Nephron (organoid): ENCODE measurements around the gene PDLIM5.
A peak's percentile ranks its signal among the peaks of the same experiment; 100 is the strongest.

Experiments
- H3K27ac Mint-ChIP-seq, 3 experiments: 2 replicates each; pipeline ENCODE4 v1.8.0; 2020; ENCODE audit warnings: mixed read lengths in 3 of 3, mild to moderate bottlenecking in 2 of 3, moderate library complexity in 1 of 3
- H3K27me3 Mint-ChIP-seq: 2 replicates; pipeline ENCODE4 v1.8.0; 2021; ENCODE audit warnings: low read depth, mild to moderate bottlenecking, moderate library complexity, mixed read lengths
- H3K36me3 Mint-ChIP-seq: 2 replicates; pipeline ENCODE4 v1.8.0; 2020; ENCODE audit warnings: low read depth, mixed read lengths
- H3K4me1 Mint-ChIP-seq: 2 replicates; pipeline ENCODE4 v1.8.0; 2020; ENCODE audit warnings: mixed read lengths
- H3K4me3 Mint-ChIP-seq, 3 experiments: 2 replicates each; pipeline ENCODE4 v1.8.0; 2020; ENCODE audit warnings: mild to moderate bottlenecking in 3 of 3, mixed read lengths in 3 of 3, moderate library complexity in 2 of 3
- H3K9me3 Mint-ChIP-seq: 2 replicates; pipeline ENCODE4 v1.8.0; 2020; ENCODE audit warnings: mixed read lengths
- CTCF ChIP-seq, 3 experiments: fragments of 200-600 bp; sonication (generic); IDR thresholded peaks; one replicate each; pipeline ENCODE4 v1.5.0; 2021; ENCODE audit warnings: antibody characterized with exemption in 3 of 3; ENCODE audit not compliant: unreplicated experiment in 3 of 3

PDLIM5 gene

GRCh38 chr4:94490437-94490836 lies 38.7 kb downstream of the PDLIM5 start:
- Mint-ChIP-seq H3K27me3 (no peaks in the 10 kb centered on the region), H3K4me1 (peaks cover 13% of the 10 kb centered on the region), H3K4me3 (no peak overlapping the region), H3K27ac (no peak overlapping the region), H3K9me3 (no peaks in the 10 kb centered on the region), H3K36me3 (peaks cover 1% of the 10 kb centered on the region)
- no peak for TF ChIP-seq CTCF (IDR thresholded peaks at IDR 0.05; ENCODE audit: unreplicated experiment in 3 of 3)

- H3K36me3 Mint-ChIP-seq, result peaks cover 4% of the 10 kb centered on the region
- no peak overlapping the region for H3K4me3 Mint-ChIP-seq
- no peak for TF ChIP-seq CTCF (IDR thresholded peaks at IDR 0.05; ENCODE audit: unreplicated experiment in 3 of 3)
- H3K27ac Mint-ChIP-seq, result no peak overlapping the region
- H3K27me3 Mint-ChIP-seq, result no peaks in the 10 kb centered on the region
- H3K9me3 Mint-ChIP-seq, result no peaks in the 10 kb centered on the region
- H3K4me1 Mint-ChIP-seq, result peaks cover 18% of the 10 kb centered on the region
These were observed 39.6 kb downstream of the PDLIM5 start for GRCh38 chr4:94491322-94491721.

- H3K27me3 Mint-ChIP-seq, result no peaks in the 10 kb centered on the region
- no peak for TF ChIP-seq CTCF (IDR thresholded peaks at IDR 0.05; ENCODE audit: unreplicated experiment in 3 of 3)
- peaks cover 11% of the 10 kb centered on the region for H3K4me1 Mint-ChIP-seq
- H3K36me3 Mint-ChIP-seq, result peaks cover 12% of the 10 kb centered on the region
- H3K9me3 Mint-ChIP-seq, result no peaks in the 10 kb centered on the region
- H3K27ac Mint-ChIP-seq, result no peak overlapping the region
- no peak overlapping the region for H3K4me3 Mint-ChIP-seq
These were observed 43.7 kb downstream of the PDLIM5 start for GRCh38 chr4:94495408-94495807.

GRCh38 chr4:94497690-94498089 lies 45.9 kb downstream of the PDLIM5 start:
- Mint-ChIP-seq H3K4me3 (no peak overlapping the region), H3K27me3 (no peaks in the 10 kb centered on the region), H3K9me3 (no peaks in the 10 kb centered on the region), H3K4me1 (peaks cover 9% of the 10 kb centered on the region), H3K36me3 (peaks cover 17% of the 10 kb centered on the region), H3K27ac (peak overlapping the region in 1 of 3 experiments; percentile 11)
- TF ChIP-seq CTCF (IDR thresholded peaks at IDR 0.05; ENCODE audit: unreplicated experiment in 3 of 3), result no peak

GRCh38 chr4:94498502-94498901 lies 46.8 kb downstream of the PDLIM5 start:
- no peak overlapping the region for H3K4me3 Mint-ChIP-seq
- H3K27me3 Mint-ChIP-seq, result no peaks in the 10 kb centered on the region
- no peak for TF ChIP-seq CTCF (IDR thresholded peaks at IDR 0.05; ENCODE audit: unreplicated experiment in 3 of 3)
- peaks cover 9% of the 10 kb centered on the region for H3K4me1 Mint-ChIP-seq
- H3K9me3 Mint-ChIP-seq, result no peaks in the 10 kb centered on the region
- peaks cover 17% of the 10 kb centered on the region for H3K36me3 Mint-ChIP-seq
- no peak overlapping the region for H3K27ac Mint-ChIP-seq

- peaks cover 7% of the 10 kb centered on the region for H3K4me1 Mint-ChIP-seq
- no peak for TF ChIP-seq CTCF (IDR thresholded peaks at IDR 0.05; ENCODE audit: unreplicated experiment in 3 of 3)
- H3K27me3 Mint-ChIP-seq, result no peaks in the 10 kb centered on the region
- H3K4me3 Mint-ChIP-seq, result no peak overlapping the region
- H3K36me3 Mint-ChIP-seq, result peaks cover 14% of the 10 kb centered on the region
- H3K27ac Mint-ChIP-seq, result no peak overlapping the region
- H3K9me3 Mint-ChIP-seq, result no peaks in the 10 kb centered on the region
These were observed 48.9 kb downstream of the PDLIM5 start for GRCh38 chr4:94500685-94501084.
